Measurements from ENCODE around the gene TAGLN2.

TAGLN2 gene

GRCh38 chr1:159934136-159935039 is 9.1 kb upstream of the TAGLN2 start:
- no peak for DNase-seq

DNA sequence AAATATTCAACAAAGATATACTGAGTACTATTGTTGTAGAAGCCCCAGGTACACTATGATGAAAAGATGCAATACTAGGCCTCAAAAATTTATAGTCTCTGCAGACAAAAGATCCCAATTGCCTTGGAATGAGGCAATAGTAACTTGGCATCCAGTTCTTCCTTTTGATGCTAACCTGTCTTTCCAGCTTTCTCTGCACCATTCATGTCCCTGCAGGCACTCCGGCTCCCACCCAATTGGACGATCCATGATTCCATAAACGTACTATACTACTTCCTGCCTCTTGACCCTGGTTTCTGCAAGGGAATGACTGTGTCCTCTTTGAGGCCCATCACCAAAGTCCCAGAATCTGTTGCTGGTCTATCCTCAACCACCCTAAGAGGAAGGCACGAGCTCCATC is 8.0 kb upstream of the TAGLN2 start:
- no peak for DNase-seq

- no peak for DNase-seq
These were observed 7.3 kb upstream of the TAGLN2 start for GRCh38 chr1:159932296-159933285.

- DNase-seq, result no peak
These were observed 6.5 kb upstream of the TAGLN2 start for GRCh38 chr1:159931795-159932173.

DNA sequence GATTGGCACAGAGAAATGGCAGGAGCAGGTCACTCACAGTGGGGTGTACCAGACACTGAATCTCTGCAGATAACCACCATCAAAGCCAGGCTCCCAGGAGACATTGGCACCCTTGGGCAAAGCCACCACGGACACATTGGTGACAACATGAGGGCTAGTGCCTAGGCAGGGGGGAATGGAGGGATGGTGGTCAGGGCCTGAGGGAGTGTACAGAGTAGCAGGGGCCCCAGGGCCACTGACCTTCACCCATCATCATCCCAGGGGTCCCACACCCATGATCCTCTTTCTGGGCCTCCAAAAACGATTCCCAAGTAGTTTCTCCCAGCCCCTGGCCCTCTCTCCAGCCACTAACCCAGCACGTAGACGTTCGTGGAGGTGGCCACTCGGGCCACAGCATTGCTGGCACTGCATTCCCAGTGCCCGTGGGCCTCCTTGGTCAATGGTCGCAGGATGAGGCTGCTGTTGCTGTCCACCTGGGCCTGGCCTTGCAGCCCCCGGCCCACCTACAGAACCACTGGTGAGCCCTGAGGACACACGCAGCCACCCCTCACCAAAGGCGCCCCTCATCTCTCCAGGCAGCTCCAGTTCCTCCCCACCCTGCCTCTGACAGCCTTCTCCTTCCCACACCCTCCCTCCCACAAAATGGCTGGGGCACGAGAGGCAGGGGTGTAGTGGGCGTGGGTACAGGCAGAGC is 5.9 kb upstream of the TAGLN2 start:
- no peak for DNase-seq

GRCh38 chr1:159930634-159931033 is 5.3 kb upstream of the TAGLN2 start:
- no peak for DNase-seq

DNA sequence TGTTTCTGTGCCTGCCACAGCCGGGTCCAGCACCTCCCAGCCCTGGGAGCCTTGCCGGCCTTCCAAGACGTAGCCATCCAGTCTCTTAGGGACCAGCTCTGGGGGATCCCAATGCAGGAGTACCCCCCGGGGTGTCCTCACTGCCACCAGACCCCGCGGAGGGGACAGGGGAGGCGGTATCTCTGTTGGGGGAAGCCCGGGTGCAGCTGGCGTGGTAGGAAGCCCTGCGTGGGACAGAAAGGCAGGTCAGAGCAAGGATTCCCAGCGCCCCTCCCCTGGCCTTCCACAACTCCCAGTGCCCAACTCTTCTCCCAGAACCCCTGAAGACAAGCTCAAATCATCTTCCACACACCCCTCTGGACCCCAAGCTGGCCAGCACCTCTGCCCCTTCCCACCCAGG is 4.9 kb upstream of the TAGLN2 start:
- DNase-seq, result no peak

DNA sequence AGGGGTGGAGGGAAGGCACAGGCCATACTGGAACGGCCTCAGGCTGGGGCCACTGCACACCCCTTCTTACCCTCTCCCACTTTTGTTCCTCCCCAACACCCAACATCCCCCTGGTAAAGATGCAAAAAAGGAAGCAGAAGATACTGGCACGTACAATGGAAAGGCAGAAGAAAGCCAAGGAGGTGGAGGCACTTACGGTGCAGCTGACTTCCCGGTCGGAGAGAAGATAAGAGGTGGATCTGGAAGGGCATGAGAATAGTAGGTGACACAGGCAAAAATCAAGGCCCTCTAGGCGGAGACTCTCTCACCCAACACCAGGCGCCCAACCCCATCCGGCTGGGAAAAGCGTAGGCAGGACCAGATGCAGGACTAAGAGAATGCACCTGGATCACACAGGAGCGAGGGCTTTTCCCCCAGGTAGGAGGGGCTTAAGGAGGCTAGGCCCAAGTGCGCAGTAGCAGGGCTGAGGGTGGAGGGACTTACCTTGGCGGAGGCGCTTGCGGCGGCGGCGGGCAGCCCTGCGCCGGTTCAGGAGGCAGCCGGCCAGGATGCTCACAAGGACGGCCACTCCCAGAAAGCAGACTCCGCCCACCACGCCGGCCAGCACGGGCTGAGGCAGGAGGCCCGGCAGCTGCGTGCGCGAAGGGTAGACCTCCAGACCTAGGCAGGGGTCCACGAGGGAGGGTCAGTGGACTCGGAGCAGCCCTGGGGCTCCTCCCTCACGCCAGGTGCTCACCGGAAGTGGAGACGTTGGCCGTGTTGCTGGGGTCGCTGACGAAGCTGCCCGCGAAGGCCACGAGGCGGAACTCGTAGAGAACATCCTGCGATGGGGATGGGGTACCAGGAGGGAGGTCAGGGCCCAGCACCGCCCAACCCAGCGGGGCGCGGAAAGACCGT is 4.1 kb upstream of the TAGLN2 start:
- no peak for DNase-seq

- DNase-seq, result no peak
These were observed 3.3 kb upstream of the TAGLN2 start for GRCh38 chr1:159928491-159929050.

GRCh38 chr1:159927849-159928431 is 2.6 kb upstream of the TAGLN2 start:
- no peak for DNase-seq

GRCh38 chr1:159927211-159927848 is 2.0 kb upstream of the TAGLN2 start:
- no peak for DNase-seq

GRCh38 chr1:159925719-159926078 is 392 bp upstream of the TAGLN2 start:
- DNase-seq, result no peak

- DNase-seq, result no peak
These were observed 1.1 kb downstream of the TAGLN2 start for GRCh38 chr1:159924025-159924790.

DNA sequence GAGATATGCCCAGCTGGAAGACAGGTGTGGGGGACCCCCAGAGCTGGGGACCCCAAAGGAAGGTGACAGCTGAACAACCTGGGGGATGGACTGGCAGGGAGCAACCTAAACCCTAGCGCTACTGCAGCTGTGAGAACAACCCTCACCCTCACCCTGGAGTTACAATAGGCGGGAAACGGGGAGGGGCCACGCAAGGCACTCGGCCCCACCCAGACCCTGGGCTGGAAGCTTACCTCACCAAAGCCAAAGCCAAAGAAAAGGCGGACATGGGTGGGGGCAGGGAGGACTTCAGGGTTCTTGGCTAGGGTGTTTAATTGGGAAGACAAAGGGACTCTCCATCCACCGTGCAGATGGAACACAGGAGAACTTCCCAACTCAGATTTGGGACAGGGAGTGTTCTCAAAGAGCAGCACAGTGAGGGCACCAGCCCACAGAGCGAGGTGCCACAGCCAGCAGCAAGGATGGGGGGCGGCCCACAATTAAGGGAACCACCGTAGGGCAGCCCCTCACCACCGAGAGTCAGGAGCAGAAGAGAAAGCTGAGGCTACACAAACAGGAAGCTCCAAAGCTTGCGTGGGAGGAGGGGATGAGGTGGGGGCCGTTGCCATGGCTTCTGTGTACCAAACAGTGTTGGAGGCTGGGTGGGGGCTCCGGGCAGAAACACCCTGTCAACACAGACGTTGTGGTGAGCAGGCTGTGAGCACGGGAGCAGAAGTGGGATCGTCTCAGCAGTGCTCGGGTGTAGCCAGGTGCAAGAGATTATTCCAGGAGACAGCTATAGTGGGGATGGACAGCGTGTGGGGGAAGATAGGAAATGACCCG is 1.9 kb downstream of the TAGLN2 start:
- peak; percentile 55 for DNase-seq

DNA sequence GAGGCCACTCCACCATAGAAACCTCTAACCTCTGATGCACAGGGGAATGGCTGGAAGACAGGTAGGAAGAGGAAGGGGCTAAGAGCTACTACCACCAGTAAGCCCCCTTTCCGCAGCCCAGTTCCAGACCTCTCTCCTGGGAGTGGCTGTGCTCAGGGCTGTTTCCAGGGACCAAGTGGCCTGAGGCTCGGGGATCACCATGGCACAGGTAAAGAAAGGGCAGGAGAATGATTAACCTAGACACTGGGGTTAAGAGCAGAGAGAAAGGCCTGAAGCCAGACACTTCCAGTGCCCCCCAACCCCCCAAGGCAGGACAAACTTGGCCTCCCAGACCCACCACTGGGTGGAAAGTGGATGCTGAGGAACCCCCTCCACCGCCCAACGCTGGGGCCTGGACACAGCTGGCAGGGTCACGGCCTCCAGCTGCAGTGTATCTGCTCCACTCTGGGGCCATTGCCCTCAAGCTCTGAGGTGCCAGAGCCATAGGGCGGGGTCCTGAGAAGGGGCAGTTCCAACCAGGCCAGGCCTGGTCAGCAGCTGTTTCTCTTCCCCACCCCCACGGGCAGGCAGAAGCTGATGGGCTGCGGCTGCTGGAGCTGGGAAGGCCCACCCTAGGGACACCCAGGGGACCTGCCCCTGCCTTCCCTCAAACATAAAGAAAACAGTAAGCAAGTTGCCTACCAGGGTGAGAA is 2.6 kb downstream of the TAGLN2 start:
- DNase-seq, result peak; percentile 31

GRCh38 chr1:159921700-159922504 is 3.4 kb downstream of the TAGLN2 start:
- DNase-seq, result no peak

DNA sequence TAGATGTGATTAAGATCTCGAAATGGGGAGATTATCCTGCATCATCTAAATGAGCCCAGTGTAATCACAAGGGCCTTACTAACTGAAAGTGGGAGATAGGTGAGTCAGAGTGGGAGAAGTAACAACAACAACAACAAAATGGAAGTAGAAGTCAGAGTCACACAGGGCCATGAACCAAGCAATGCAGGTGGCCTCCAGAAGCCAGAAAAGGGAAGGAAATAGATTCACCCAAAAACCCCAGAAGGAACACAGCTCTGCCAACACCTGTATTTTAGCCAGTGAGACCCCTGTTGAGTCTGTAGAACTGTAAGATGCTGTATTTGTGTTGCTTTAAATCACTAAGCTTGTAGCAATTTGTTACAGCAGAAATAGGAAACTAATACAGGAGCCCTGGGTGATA is 4.1 kb downstream of the TAGLN2 start:
- DNase-seq, result no peak

DNA sequence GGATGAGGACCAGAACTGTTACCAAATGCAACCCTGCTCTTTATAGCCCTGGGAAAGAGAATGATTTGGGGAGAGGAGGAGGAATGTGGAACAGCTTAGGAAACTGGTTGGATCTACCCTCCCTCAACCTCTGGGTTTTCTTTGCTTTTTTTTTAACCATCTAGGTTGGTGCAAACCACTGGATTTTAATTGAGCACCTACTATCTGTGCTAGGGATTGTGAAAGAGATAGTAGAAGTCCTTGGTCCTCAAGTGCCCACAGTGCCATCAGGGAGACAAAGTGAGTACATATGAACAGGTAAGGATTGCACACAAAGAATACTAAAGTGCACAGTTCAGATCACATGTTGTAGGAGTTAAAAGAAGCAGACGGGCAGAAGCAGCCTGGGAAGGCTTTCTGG is 4.7 kb downstream of the TAGLN2 start:
- DNase-seq, result no peak

Data from NCI-H1092 treated with DMSO at 0.1 percent for 48 hours (cell line).